Central memory CD4-positive, alpha-beta T cell (primary cell): ENCODE measurements around the gene OR52E1.
"Not testable (repeated sequence)": the region's sequence is repeated elsewhere in the genome, so short reads cannot be mapped to it uniquely, and the experiment has no call there.

Experiments used
- DNase-seq: peaks from one replicate; pipeline ENCODE4 v3.0.0; 2022
- total RNA-seq, 3 experiments: gene quantifications; one replicate each; lab custom pipeline; 2026; lab: John Stamatoyannopoulos, UW

The OR52E1 gene
- total RNA-seq, result 0 reads per million in 3 experiments

DNA sequence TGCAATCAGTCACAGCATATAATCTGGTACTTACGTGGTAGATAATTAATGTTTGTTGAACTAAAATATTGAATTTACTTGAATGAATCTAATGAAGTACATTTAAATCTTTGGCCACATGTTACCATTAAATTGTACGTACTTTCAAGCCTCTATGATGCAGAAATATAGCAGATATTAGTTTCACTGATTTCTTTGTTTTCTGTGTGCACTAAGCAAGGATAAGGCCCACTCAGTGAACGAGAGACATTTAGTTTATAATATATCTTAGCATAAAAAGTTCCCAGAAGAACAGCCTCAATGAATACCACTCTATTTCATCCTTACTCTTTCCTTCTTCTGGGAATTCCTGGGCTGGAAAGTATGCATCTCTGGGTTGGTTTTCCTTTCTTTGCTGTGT lies at the start of gene OR52E1:
TSS of gene OR52E1 (plus strand) at position 301 of the 400 bp plus-strand sequence.
- DNase-seq, result no peak

DNA sequence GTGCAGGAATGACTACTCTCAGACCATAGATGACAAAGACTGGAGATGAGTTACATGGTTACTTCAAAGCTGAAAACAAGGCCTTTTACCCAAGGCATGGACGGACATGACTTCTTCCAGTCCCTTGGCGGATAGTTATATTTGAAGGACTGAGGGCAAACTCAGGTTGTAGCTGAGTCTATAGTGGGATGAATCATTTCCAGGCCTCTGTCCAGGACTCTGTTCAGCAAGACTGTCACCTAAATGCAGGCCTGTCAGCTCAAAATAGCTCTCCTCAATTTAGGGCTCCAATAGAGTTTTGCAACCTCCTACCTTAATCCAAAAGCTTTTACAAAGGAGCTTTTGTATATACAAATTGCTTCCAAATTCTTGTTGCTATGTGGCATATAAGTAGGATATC lies 47.4 kb upstream of the OR52E1 start:
- no peak for DNase-seq

DNA sequence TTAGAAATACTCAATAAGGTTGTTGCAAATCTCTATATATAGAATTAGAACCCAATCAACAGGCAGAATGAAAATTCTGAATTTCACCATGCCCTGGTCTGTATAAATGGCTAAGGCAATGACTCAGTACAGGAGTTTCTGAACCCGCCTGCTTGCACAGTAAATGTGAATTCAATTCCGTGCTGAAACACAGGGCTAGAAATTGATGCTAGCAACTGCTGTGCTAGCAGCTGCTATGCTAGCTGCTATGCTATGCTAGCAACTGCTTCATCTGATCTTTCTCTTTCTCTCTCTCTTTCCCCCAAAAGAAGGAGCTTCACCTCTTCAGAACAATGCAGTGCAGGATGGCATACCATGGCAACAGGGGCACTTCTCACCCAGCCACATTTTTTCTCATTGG lies 32.7 kb upstream of the OR52E1 start:
- DNase-seq, result no peak

DNA sequence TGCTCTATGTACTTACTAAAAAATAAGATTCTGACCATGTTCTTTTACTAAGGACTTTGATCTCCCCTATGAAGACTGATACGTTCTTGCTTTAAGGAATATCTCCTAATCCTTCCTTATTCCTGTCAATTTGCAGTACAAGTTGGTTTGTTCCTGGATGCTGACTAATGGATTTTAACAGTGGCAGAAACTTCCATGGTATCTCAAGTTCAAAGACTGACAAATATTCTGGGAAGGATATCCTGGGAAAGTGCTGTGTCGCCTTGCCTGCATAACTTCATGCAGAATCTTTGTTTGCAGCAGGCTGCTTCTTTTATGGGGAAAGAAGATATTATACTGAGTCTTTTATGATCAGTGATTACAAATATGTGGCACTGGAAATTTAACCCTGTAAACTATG lies 31.4 kb upstream of the OR52E1 start:
- no peak for DNase-seq

DNA sequence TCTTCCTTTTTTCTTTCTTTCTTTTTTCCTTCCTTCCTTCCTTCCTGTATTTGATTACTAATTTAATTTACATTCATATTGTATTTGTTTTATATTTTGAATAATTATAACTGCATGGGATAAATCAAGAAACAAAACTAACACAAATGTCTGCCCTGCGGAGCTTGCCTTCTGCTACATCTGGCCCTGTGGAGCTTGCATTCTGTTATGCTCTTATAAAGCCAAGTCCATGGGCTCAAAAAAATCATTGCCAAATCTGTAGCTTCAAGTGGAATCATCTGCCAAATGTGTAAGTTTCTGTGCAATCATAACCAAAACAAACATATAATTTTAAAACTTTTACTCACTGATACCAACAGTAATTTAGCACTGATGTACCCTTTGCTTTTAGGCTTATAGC lies 31.0 kb upstream of the OR52E1 start:
- no peak for DNase-seq

DNA sequence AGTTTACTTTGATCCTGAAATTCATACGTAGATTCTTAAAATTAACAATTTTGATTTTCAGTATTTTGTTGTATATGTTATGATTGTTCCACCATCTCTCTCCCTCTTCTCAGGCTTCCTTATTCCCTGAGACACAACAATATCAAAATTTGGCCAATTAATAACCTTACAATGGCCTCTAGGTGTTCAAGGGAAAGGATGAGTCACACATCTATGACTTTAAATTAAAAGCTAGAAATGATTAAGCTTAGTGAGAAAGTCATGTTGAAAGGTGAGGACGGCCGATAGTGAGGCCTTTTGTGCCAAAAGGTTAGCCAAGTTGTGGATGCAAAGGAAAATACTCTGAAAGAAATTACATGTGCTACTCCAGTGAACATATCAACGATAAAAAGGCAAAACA lies 28.5 kb upstream of the OR52E1 start:
- DNase-seq, result no peak

DNA sequence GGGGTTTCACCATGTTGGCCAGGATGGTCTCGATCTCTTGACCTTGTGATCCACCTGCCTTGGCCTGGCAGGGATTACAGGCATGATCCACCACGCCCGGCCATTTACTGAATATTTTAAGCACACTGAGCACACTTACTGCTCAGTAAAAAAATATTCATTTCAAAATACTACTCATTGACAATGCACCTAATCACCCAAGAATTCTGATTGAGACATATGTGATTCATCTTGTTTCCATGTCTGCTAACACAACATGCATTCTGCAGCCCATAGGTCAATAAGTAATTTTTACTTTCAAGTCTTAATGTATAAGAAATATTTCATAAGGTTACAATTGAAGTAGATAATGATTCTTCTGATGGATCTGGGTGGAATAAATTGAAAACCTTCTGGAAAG lies 27.3 kb upstream of the OR52E1 start:
- no peak for DNase-seq

DNA sequence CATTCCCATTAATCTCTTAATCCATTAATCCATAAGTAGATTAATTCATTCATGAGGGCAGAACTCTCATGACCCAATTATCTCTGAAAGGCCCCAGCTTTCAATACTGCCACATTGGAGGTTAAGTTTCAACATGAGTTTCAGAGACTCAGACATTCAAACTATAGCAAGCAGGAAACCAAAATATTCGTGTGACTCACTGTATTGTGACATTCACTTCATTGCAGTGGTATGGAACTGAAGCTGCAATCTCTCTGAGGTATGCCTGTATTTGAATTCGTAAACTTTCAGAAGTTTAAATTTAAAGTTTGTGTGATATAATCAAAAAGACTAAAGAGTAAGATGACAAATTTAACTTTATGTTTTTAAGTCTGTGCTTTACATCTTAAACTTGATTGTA lies 26.0 kb upstream of the OR52E1 start:
- no peak for DNase-seq

DNA sequence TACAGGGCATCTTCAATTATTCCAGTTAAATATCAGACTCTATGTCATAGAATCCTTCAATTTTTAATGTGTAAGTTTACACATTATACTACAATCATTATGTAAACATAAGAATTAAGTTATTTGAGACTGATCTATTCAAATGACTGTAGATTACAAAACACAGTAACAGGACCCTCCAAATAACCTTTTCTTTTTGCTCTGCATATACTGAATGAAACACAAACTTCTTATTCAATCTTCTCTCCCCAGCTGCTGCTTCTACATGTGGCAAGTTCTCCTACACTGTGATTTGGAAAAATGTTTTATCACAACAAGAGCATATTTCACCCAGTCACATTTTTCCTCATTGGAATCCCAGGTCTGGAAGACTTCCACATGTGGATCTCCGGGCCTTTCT lies 23.1 kb upstream of the OR52E1 start, which contains the start of gene OR52J3:
TSS of gene OR52J3 (plus strand) at position 301 of the 400 bp plus-strand sequence. CDS start at position 301, 0 bp downstream.
- no peak for DNase-seq

DNA sequence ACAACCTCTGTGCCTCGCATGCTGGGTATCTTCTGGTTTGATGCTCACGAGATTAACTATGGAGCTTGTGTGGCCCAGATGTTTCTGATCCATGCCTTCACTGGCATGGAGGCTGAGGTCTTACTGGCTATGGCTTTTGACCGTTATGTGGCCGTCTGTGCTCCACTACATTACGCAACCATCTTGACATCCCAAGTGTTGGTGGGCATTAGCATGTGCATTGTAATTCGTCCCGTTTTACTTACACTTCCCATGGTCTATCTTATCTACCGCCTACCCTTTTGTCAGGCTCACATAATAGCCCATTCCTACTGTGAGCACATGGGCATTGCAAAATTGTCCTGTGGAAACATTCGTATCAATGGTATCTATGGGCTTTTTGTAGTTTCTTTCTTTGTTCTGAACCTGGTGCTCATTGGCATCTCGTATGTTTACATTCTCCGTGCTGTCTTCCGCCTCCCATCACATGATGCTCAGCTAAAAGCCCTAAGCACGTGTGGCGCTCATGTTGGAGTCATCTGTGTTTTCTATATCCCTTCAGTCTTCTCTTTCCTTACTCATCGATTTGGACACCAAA lies 22.5 kb upstream of the OR52E1 start:
- no peak for DNase-seq

DNA sequence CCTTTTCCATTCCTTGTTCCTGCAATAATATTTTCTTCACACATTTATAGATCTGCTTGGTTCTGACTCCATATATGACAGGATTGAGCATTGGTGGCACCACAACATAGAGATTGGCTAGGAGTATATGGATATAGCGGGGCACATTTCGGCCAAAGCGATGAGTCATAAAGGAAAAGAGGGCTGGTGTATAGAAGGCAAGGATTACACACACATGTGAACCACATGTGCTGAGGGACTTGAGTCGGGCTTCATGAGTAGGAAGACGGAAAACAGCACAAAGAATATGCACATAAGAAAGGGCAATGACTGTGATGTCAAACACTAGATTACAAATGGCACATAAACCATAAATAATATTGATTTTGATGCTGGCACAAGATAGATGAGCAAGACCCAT lies 10.7 kb upstream of the OR52E1 start:
- not testable (repeated sequence) for DNase-seq

DNA sequence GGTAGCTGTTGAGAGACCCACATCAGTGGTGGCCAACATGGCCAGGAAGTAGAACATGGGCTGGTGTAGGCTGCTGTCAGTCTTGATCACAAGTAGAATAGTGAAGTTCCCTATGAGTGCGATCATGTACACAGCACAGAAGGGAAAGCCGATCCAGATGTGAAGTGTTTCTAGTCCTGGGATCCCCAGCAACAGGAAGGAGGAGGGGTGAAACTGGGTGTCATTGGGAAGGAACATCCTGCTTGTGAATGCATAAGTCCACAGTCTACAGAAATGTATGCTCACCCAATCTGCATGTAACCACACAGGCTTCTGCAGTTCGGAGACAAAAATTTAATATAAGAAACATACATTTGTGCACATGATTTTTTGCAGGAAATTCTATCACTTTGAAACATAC lies 10.0 kb upstream of the OR52E1 start, which contains the start of gene OR52E2:
TSS of gene OR52E2 (minus strand) at position 237 of the 400 bp plus-strand sequence. CDS start at position 237, 0 bp downstream.
- no peak for DNase-seq

DNA sequence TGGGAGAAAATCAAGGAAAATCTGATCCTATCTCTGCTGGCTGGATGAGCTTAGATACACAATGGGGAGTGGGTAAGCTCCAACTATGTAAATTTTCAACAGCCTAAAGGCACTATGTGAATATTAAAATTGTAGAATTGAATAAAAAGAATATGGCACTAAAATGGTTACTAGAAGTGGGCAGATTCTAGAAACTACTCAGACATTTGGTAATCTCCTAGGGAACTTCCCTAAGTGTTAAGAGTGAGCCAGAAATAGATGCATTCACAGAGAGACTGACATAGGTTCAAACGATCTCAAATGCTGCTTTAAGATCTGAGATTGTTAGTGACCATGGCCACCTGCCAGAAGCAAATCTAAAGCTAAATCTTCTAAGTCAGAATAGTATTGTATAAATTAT lies 4.3 kb upstream of the OR52E1 start:
- no peak for DNase-seq

DNA sequence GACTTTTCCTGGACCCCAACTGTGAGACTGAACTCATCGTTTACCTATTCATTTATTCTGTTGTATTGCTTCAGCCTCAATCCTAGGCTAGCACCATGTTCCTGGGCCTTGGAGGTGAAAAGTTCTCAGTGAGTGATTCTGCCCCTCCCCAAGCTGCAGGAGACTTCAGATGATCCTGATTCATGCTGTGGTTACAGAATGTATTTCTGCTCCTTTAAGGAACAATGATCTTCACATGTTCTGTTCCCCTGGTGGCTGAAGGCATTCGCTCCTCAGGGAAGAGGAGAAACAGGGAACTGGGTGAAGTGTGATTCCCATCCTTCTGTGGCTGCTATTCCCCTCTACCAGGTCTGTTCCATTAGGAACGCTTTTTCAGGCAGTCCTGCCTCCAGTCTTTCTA lies 2.4 kb downstream of the OR52E1 start:
- no peak for DNase-seq

DNA sequence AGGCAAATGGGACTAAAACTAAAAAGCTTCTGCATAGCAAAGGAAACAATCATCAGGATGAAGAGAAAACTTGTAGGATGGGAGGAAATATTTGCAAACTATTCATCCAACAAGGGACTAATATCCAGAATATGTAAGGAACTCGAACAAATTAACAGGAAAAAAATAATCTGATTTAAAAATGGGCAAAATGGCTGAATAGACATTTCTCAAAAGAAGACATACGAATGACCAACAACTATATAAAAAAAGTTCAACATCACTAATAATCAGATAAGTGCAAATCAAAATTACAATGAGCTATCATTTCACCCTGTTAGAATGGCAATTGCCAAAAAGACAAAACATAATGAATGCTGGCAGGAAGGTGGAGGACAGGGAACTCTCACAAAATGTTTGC lies 12.0 kb downstream of the OR52E1 start:
- no peak for DNase-seq

DNA sequence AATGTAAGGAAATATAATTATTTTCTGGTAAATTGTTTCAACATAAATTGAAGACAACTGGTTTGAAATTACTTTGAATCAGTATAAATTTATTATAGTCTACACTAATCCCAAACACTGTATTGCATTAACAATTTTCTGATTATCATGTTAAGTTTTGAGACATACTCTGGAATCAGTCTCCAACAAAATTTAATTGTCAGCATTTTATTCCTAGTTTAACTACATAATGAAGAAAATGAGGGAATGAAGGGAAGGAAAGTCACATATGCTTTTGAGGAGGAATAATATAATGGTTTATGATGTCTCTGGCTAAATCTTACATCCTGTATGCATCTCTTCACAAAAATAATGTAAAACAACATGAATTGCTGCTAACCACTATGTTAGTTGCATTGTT lies 14.2 kb downstream of the OR52E1 start:
- no peak for DNase-seq

DNA sequence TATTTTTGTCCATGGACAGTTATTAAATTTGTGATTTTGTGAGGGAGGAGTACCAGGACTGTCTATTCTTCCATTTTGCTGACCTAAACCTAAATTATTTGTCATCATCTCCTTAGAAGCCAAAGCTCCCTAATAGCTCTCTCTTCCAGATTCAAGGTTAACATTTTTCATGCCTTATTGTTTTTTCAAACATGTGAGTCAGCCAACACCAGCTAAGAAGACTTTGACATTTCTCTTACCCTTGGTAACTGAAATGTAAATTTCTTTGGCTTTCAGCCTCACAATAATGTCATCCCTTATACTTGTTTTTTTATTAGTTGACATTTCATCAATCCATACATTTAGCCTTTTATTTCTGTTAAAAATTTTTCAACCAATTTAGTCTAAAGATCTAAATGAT lies 19.2 kb downstream of the OR52E1 start:
- DNase-seq, result no peak

DNA sequence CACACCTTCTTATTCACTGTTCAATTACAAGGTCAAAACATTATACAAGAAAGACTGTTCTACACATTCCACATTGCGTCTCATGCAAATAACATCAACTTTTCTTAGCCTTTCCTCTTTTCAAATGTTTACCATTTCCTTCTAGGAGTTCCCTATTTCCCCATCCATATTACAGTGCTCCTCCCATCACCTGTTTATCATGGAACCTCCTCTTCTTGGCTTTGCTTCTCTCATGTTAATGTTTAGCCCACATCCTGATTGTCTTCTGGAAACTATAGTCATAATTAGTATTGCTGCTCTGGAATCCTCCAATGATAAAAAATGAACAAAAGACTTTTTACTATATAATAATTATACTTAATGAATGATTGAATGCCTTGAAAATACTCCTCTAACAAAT lies 21.3 kb downstream of the OR52E1 start:
- DNase-seq, result no peak

DNA sequence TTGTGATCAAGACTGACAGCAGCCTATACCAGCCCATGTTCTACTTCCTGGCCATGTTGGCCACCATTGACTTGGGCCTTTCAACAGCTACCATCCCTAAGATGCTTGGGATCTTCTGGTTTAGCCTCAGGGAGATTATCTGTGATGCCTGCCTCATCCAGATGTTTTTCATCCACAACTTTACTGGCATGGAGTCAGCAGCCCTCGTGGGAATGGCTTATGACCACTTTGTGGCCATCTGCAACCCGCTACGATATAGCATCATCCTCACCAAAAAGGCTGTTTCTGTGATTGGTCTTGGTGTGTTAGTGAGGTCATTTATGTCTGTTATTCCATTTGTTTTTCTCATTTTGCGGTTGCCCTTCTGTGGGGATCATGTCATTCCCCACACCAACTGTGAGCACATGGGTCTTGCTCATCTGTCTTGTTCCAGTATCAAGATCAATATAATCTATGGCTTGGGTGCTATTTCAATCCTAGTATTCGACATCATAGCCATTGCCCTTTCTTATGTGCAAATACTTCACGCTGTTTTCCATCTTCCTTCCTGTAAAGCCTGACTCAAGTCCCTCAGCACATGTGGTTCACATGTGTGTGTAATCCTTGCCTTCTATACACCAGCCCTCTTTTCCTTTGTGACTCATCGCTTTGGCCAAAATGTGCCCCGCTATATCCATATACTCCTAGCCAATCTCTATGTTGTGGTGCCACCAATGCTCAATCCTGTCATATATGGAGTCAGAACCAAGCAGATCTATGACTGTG lies 23.6 kb downstream of the OR52E1 start:
- DNase-seq, result no peak

DNA sequence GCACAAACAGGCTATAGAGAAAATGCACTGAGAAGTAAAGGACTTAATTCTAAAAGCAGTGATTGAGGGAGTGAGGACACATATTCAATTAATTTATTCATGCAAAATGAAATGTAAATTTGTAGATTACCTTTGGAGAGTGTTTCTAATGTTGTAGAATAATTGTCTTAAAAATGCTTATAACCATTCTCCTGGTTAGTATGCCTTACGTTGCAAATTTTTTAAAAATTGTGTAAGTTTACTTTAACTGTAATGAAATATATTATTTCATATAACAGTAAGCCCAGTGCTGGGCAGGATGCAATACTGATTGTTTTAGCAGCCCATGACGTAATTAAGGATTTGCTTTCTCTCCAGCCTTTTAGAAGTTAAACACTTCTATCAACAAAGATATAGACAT lies 26.6 kb downstream of the OR52E1 start:
- no peak for DNase-seq

DNA sequence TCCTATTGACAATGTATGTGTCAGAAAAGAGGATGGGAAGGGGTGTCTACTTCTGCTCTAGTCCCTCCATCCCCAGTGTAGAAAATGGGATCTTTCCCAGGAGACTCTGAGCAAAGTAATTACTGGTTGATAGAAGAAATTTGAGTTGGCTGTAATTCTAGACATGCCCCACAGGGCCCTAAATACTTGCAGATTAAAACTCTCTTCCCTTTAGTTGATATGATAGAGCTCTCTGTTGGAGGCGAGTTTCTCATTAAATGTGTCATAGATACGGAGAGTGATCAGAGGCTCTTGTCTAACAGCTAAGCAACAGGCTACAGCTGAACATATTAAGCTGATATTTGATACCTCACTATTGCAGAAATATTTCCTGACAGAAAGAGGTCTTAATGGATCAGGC lies 32.9 kb downstream of the OR52E1 start:
- no peak for DNase-seq

DNA sequence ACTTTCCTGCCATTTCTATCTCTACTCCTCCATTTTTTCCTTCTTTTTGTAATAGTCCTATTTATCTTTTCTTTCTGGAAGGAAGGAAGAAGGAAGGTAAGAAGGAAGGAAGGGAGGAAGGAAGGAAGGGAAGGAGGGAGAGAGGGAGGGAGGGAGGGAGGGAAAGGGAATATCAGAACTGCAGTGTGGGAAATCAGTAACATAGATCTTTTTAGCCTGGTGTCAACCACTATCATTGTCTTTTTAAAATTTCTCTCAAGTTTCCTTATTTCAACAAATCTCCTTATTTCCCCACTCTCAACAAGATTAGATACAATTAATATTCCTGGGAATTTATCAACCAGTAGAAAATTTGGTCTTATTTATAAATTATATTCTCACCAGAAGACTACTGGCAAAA lies 33.7 kb downstream of the OR52E1 start:
- no peak for DNase-seq

DNA sequence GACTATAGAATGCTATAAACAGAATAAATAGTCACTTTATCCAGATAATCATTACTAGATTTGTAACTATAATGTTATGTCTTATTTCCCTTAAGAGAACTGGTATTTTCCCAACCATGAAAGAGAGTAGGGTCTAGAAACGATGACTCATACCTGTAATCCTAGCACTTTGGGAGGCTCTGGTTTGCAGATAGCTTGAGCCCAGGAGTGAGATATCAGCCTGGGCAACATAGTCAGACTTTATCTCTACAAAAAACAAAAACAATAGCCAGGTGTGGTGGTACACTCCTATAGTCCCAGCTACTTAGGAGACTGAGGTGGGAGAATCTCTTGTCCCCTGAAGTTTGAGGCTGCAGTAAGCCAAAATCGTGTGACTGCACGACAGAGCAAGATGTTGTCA lies 37.9 kb downstream of the OR52E1 start:
- DNase-seq, result no peak

DNA sequence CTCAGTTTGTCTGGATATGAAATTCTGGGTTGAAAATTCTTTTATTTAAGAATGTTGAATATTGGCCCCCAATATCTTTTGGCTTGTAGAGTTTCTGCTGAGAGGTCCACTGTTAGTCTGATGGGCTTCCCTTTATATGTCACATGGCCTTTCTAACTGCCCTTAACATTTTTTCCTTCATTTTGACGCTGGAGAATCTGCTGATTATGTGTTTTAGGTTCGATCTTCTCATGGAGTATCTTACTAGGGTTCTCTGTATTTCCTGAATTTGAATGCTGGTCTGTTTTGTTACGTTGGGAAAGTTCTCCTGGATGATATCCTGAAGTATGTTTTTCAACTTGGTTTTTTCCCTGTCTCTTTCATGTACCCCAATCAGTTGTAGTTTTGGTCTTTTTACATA lies 46.0 kb downstream of the OR52E1 start:
- DNase-seq, result no peak

DNA sequence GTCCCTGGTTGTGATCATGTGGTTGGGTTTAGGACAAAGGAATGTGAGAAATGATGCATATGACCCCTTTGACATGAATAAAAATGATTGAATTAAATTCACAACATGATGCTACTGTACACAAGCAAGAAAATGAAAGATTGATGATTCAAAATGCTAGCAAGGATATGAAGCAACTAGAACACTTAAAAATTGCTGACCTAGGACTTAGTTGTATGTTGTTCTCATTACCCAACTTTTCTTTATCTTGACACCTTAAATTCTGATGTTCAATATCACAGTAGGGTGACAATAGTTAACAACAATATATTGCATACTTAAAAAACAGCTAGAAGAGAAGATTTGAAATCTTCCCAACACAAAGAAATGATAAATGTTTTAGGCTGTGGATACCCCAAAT lies 48.2 kb downstream of the OR52E1 start:
- DNase-seq, result no peak
